HepG2 (cell line): Measurements from ENCODE around the gene GNAL. TPM values are rescaled to one million over a fixed set of nuclear protein-coding genes. Genes with fewer than 3 reads are reported as not detected.

ENCODE experiments used
- ADNP ChIP-seq: sonication (generic); formaldehyde crosslinking; IDR thresholded peaks from 2 replicates; pipeline ENCODE4 v1.4.0; 2020; ENCODE audit warnings: missing genetic modification reagents
- ARID4A ChIP-seq: sonication (generic); formaldehyde crosslinking; IDR thresholded peaks from 2 replicates; pipeline ENCODE4 v1.5.0; 2020; ENCODE audit warnings: mild to moderate bottlenecking, missing genetic modification reagents, borderline replicate concordance
- ASH2L ChIP-seq: fragments of 300-600, 200-600 bp; sonication (generic); IDR thresholded peaks from 2 replicates; pipeline ENCODE4 v1.7.0; 2017; ENCODE audit warnings: low read depth, mild to moderate bottlenecking, moderate library complexity, mixed read lengths, low read length; ENCODE audit not compliant: insufficient read length
- ELF3 ChIP-seq: IDR thresholded peaks from 2 replicates; pipeline ENCODE4 v1.6.1; 2016; ENCODE audit warnings: missing genetic modification reagents, missing compliant biosample characterization
- FLYWCH1 ChIP-seq: sonication (generic); formaldehyde crosslinking; IDR thresholded peaks from 2 replicates; pipeline ENCODE4 v1.8.1; 2023; ENCODE audit warnings: mild to moderate bottlenecking, missing genetic modification reagents
- GATAD2A ChIP-seq: IDR thresholded peaks from 2 replicates; pipeline ENCODE4 v1.6.1; 2016
- MBD4 ChIP-seq: IDR thresholded peaks from 2 replicates; pipeline ENCODE4 v1.6.1; 2012; ENCODE audit warnings: low read length, inconsistent platforms, borderline replicate concordance
- MEIS2 ChIP-seq: sonication (generic); formaldehyde crosslinking; IDR thresholded peaks from 2 replicates; pipeline ENCODE4 v1.9.0; 2021; ENCODE audit warnings: mild to moderate bottlenecking, missing genetic modification reagents
- PRPF4 ChIP-seq: fragments of 200-400 bp; formaldehyde crosslinking; IDR thresholded peaks from 2 replicates; pipeline ENCODE4 v1.6.1; 2016; ENCODE audit warnings: low read length, low read depth; ENCODE audit not compliant: poor library complexity, severe bottlenecking
- RFXAP ChIP-seq: sonication (generic); formaldehyde crosslinking; IDR thresholded peaks from 2 replicates; pipeline ENCODE4 v1.4.0; 2020; ENCODE audit warnings: missing genetic modification reagents, borderline replicate concordance
- STAG1 ChIP-seq: sonication (generic); formaldehyde crosslinking; IDR thresholded peaks from 2 replicates; pipeline ENCODE4 v1.4.0; 2020; ENCODE audit warnings: missing genetic modification reagents
- ZFP41 ChIP-seq: sonication (generic); formaldehyde crosslinking; IDR thresholded peaks from 2 replicates; pipeline ENCODE4 v1.4.0; 2020; ENCODE audit warnings: mild to moderate bottlenecking, missing genetic modification reagents, borderline replicate concordance
- ZNF235 ChIP-seq: sonication (generic); formaldehyde crosslinking; IDR thresholded peaks from 2 replicates; pipeline ENCODE4 v1.8.1; 2023; ENCODE audit warnings: mild to moderate bottlenecking, missing genetic modification reagents, borderline replicate concordance
- ZNF292 ChIP-seq: sonication (generic); formaldehyde crosslinking; IDR thresholded peaks from 2 replicates; pipeline ENCODE4 v1.8.1; 2022; ENCODE audit warnings: mild to moderate bottlenecking, low read depth, missing genetic modification reagents, borderline replicate concordance
- ZNF331 ChIP-seq: sonication (generic); formaldehyde crosslinking; IDR thresholded peaks from 2 replicates; pipeline ENCODE4 v1.4.0; 2020; ENCODE audit warnings: missing genetic modification reagents
- polyA plus RNA-seq, 8 experiments: library from polyadenylated mRNA; depleted of rRNA in 3 of 8; stranded (reverse) in 7 of 8; unstranded in 1 of 8; fragments of >200 nt; fragmentation: Illumina TruSeq in 4 of 8; extraction: Trizol in 4 of 8; gene quantifications; 2 replicates each; pipeline versions ENCODE4 v1.2.1 to v1.2.3, GENCODE V29; 2011 to 2016; ENCODE audit warnings: low read depth in 4 of 8, missing spikeins in 1 of 8, mixed read lengths in 1 of 8; ENCODE audit not compliant: insufficient read depth in 1 of 8
- total RNA-seq, 5 experiments: library from RNA; depleted of rRNA; stranded (reverse); fragments of >200 nt; fragmentation: Illumina TruSeq; extraction: Trizol; gene quantifications; 2 replicates each; pipeline ENCODE4 v1.2.3, GENCODE V29; 2016; ENCODE audit warnings: low read depth in 1 of 5
- TF ChIP-seq, protein P1 (sequence below): sonication (generic); formaldehyde crosslinking; IDR thresholded peaks from 2 replicates; pipeline ENCODE4 v1.4.0; 2020; ENCODE audit warnings: missing genetic modification reagents
- TF ChIP-seq, protein P2 (sequence below): fragments of 450-650 bp; IDR thresholded peaks from 2 replicates; pipeline ENCODE4 v1.6.1; 2017
- TF ChIP-seq, protein P3 (sequence below): sonication (generic); formaldehyde crosslinking; IDR thresholded peaks from 2 replicates; pipeline ENCODE4 v1.8.1; 2023; ENCODE audit warnings: missing genetic modification reagents, mild to moderate bottlenecking, borderline replicate concordance

The GNAL gene
- total and polyA plus RNA-seq, 2 of the 13 experiments (the other 11 are each of a cell fraction or from before 2014, with no cell fraction given), result 0.87 to 1.4 TPM

- TF ChIP-seq, protein P1, sequence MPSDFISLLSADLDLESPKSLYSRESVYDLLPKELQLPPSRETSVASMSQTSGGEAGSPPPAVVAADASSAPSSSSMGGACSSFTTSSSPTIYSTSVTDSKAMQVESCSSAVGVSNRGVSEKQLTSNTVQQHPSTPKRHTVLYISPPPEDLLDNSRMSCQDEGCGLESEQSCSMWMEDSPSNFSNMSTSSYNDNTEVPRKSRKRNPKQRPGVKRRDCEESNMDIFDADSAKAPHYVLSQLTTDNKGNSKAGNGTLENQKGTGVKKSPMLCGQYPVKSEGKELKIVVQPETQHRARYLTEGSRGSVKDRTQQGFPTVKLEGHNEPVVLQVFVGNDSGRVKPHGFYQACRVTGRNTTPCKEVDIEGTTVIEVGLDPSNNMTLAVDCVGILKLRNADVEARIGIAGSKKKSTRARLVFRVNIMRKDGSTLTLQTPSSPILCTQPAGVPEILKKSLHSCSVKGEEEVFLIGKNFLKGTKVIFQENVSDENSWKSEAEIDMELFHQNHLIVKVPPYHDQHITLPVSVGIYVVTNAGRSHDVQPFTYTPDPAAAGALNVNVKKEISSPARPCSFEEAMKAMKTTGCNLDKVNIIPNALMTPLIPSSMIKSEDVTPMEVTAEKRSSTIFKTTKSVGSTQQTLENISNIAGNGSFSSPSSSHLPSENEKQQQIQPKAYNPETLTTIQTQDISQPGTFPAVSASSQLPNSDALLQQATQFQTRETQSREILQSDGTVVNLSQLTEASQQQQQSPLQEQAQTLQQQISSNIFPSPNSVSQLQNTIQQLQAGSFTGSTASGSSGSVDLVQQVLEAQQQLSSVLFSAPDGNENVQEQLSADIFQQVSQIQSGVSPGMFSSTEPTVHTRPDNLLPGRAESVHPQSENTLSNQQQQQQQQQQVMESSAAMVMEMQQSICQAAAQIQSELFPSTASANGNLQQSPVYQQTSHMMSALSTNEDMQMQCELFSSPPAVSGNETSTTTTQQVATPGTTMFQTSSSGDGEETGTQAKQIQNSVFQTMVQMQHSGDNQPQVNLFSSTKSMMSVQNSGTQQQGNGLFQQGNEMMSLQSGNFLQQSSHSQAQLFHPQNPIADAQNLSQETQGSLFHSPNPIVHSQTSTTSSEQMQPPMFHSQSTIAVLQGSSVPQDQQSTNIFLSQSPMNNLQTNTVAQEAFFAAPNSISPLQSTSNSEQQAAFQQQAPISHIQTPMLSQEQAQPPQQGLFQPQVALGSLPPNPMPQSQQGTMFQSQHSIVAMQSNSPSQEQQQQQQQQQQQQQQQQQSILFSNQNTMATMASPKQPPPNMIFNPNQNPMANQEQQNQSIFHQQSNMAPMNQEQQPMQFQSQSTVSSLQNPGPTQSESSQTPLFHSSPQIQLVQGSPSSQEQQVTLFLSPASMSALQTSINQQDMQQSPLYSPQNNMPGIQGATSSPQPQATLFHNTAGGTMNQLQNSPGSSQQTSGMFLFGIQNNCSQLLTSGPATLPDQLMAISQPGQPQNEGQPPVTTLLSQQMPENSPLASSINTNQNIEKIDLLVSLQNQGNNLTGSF (CRISPR knock-in tag), result no peak
- TF ChIP-seq STAG1 (CRISPR knock-in tag) (peak; percentile 94), ZNF292 (CRISPR knock-in tag) (no peak), FLYWCH1 (CRISPR knock-in tag) (no peak), ARID4A (CRISPR knock-in tag) (no peak), GATAD2A (CRISPR knock-in tag) (no peak), ASH2L (no peak), ZNF331 (CRISPR knock-in tag) (no peak), MBD4 (no peak), PRPF4 (no peak), ZNF235 (CRISPR knock-in tag) (no peak), RFXAP (no peak), ZFP41 (CRISPR knock-in tag) (no peak), ELF3 (CRISPR knock-in tag) (peak; percentile 47; the same call in 1 of the 2 replicates), MEIS2 (no peak), ADNP (CRISPR knock-in tag) (no peak)
- TF ChIP-seq, protein P2, sequence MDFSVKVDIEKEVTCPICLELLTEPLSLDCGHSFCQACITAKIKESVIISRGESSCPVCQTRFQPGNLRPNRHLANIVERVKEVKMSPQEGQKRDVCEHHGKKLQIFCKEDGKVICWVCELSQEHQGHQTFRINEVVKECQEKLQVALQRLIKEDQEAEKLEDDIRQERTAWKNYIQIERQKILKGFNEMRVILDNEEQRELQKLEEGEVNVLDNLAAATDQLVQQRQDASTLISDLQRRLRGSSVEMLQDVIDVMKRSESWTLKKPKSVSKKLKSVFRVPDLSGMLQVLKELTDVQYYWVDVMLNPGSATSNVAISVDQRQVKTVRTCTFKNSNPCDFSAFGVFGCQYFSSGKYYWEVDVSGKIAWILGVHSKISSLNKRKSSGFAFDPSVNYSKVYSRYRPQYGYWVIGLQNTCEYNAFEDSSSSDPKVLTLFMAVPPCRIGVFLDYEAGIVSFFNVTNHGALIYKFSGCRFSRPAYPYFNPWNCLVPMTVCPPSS, result no peak
- TF ChIP-seq, protein P3, sequence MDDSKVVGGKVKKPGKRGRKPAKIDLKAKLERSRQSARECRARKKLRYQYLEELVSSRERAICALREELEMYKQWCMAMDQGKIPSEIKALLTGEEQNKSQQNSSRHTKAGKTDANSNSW (CRISPR knock-in tag), result no peak
Measured at GRCh38 chr18:11872479-11873136, 183.5 kb downstream of the GNAL start (continued).
